Type B pancreatic cell (in vitro differentiated cells): ENCODE data around the gene BRD1. TPM values are rescaled to one million over a fixed set of nuclear protein-coding genes. Genes with fewer than 3 reads are reported as not detected.
A peak's percentile ranks its signal among the peaks of the same experiment; 100 is the strongest.

Experiments used
- DNase-seq: peaks from one replicate; pipeline ENCODE4 v3.0.0; 2021; ENCODE audit warnings: mixed read lengths; ENCODE audit not compliant: unreplicated experiment; ENCODE audit errors: extremely low spot score
- H3K27ac Mint-ChIP-seq: 2 replicates; pipeline ENCODE4 v1.8.0; 2021; ENCODE audit warnings: mild to moderate bottlenecking, mixed read lengths
- H3K27me3 Mint-ChIP-seq: 2 replicates; pipeline ENCODE4 v1.8.0; 2021; ENCODE audit warnings: mixed read lengths
- H3K36me3 Mint-ChIP-seq: 2 replicates; pipeline ENCODE4 v1.8.0; 2021; ENCODE audit warnings: mixed read lengths
- H3K4me1 Mint-ChIP-seq: one replicate; pipeline ENCODE4 v1.8.0; 2021; ENCODE audit warnings: mixed read lengths; ENCODE audit not compliant: unreplicated experiment
- H3K4me3 Mint-ChIP-seq: 2 replicates; pipeline ENCODE4 v1.8.0; 2021; ENCODE audit warnings: mild to moderate bottlenecking, mixed read lengths
- H3K9me3 Mint-ChIP-seq: 2 replicates; pipeline ENCODE4 v1.8.0; 2021; ENCODE audit warnings: mixed read lengths
- long read RNA-seq: library from polyadenylated mRNA; unstranded; transcript quantifications from one replicate; pipeline ENCODE4 v2.0.0, GENCODE V29; 2020
- total RNA-seq: library from RNA; stranded (reverse); gene quantifications from 2 replicates; pipeline ENCODE4 v1.2.1, GENCODE V29; 2021; ENCODE audit warnings: low replicate concordance
- TF ChIP-seq, protein P1 (sequence below): fragments of 200-600 bp; sonication (generic); conservative IDR thresholded peaks from 2 replicates; pipeline ENCODE4 v1.5.0; 2021; ENCODE audit warnings: antibody characterized with exemption, mild to moderate bottlenecking

Gene BRD1
- total RNA-seq, result 51.1 and 53.0 TPM in 2 replicates
- long read RNA-seq, full-length matches to known transcripts, result 3 of 15 reads
- long read RNA-seq, partial matches to known transcripts, result 11 of 15 reads
- long read RNA-seq, other reads (novel, unspliced or antisense), result 1 of 15 reads

DNA sequence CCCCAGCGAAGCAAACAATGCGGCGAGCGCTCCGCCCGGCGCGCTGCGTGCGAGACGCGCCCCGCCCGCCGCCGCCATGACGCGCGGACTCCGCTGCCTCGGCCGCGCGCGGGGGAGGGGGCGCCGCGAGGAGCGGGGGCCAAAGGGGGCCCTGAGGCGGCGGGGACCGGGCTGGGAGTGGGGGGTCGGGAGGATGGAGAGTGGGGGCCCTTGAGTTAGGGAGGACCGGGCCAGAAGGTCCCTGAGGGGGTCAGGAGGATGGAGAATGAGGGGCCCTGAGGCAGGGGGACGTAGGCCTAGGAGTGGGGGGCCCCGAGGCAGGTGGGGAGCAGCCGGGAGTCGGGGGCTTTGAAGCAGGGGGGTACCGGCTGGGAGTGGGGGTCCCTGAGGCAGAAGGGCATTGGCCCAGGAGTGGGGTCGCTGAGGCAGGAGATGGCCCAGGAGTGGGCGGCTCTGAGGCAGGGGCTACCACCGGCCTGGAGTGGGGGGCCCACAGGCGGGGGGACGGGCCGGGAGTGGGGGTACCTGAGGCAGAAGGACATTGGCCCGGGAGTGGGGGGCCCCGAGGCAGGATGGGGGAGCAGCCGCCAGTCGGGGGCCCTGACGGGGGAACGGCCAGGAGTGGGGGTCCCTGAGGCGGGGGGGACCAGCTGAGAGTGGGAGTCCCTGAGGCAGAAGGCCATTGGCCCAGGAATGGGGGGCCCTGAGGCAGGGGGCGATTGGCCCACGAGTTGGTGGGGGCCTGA lies at the start of gene BRD1:
BRD1 (minus strand) TSS at position 21 of the 746 bp plus-strand sequence. CDS start 3,556 bp downstream, outside the sequence.
- TF ChIP-seq, protein P1, sequence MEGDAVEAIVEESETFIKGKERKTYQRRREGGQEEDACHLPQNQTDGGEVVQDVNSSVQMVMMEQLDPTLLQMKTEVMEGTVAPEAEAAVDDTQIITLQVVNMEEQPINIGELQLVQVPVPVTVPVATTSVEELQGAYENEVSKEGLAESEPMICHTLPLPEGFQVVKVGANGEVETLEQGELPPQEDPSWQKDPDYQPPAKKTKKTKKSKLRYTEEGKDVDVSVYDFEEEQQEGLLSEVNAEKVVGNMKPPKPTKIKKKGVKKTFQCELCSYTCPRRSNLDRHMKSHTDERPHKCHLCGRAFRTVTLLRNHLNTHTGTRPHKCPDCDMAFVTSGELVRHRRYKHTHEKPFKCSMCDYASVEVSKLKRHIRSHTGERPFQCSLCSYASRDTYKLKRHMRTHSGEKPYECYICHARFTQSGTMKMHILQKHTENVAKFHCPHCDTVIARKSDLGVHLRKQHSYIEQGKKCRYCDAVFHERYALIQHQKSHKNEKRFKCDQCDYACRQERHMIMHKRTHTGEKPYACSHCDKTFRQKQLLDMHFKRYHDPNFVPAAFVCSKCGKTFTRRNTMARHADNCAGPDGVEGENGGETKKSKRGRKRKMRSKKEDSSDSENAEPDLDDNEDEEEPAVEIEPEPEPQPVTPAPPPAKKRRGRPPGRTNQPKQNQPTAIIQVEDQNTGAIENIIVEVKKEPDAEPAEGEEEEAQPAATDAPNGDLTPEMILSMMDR, result no peak
- Mint-ChIP-seq H3K9me3 (peaks cover 7% of the 10 kb centered on the region), H3K27me3 (peaks cover 3% of the 10 kb centered on the region), H3K27ac (peak within 1 kb of the TSS; percentile 92), H3K4me3 (peak within 1 kb of the TSS; percentile 91), H3K4me1 (peaks cover 28% of the 10 kb centered on the region), H3K36me3 (peaks cover 14% of the 10 kb centered on the region)
- DNase-seq, result no peak

DNA sequence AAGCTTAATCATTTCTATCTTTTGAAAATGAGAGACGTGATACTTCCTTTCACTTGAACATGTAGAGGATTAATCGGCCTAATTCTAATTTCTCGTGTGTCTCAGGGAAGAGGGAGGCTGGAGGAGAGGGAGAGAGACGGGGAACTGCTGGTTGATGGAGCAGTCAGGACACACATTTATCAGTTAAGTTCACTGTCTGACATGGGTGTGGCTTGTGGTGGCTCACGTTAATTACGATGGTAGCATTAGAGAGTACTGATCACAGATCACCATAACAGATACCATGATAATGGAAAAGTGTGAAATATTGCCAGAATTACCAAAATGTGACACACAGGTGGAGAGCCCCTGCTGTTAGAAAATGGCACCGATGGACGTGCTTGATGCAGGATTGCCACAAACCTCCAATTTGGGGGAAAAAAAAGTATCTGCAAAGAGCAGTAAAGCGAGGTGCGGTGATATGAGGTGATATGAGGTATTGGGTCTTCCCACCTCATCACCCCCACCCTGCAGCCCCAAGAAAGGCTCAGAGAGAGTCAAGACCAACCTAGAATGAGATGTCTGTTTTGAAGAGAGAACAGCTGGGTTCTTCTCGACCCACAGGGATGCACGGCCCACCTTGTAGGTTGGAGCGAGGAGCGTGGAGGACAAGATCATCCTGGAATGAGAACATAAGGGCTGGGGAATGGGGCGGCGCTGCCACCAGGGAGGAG lies 45.7 kb upstream of the BRD1 start:
- Mint-ChIP-seq H3K36me3 (peaks cover 64% of the 10 kb centered on the region), H3K4me3 (no peak overlapping the region), H3K4me1 (no peaks in the 10 kb centered on the region), H3K9me3 (peaks cover 36% of the 10 kb centered on the region), H3K27me3 (no peaks in the 10 kb centered on the region), H3K27ac (no peak overlapping the region)
- DNase-seq, result no peak
- TF ChIP-seq, protein P1, result no peak

DNA sequence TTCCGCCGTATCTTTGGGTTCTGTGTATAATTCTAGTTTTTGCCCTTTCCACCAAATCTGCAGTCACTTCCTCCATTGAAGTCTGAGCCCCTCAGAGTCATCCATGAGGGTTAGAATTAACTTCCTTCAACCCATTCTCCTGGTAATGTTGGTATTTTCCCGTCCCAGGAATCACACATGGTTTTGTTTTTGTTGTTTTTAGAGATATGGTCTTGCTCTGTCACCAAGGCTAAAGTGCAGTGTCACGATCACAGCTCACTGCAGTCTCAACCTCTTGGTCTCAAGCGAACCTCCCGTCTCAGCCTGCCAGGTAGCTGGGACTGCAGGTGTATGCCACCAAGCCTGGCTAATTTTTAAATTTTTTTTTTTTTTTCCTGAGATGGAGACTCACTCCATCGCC lies 44.7 kb upstream of the BRD1 start:
- DNase-seq, result no peak
- H3K27ac Mint-ChIP-seq, result no peak overlapping the region
- H3K4me1 Mint-ChIP-seq, result no peaks in the 10 kb centered on the region
- peaks cover 64% of the 10 kb centered on the region for H3K36me3 Mint-ChIP-seq
- no peaks in the 10 kb centered on the region for H3K27me3 Mint-ChIP-seq
- H3K9me3 Mint-ChIP-seq, result peaks cover 36% of the 10 kb centered on the region
- no peak overlapping the region for H3K4me3 Mint-ChIP-seq
- TF ChIP-seq, protein P1, result no peak

GRCh38 chr22:49871482-49871881 lies 43.8 kb upstream of the BRD1 start:
- TF ChIP-seq, protein P1, result no peak
- H3K36me3 Mint-ChIP-seq, result peaks cover 68% of the 10 kb centered on the region
- no peak for DNase-seq
- H3K4me3 Mint-ChIP-seq, result no peak overlapping the region
- no peak overlapping the region for H3K27ac Mint-ChIP-seq
- H3K27me3 Mint-ChIP-seq, result no peaks in the 10 kb centered on the region
- H3K9me3 Mint-ChIP-seq, result peaks cover 40% of the 10 kb centered on the region
- H3K4me1 Mint-ChIP-seq, result no peaks in the 10 kb centered on the region

GRCh38 chr22:49869845-49870712 lies 42.4 kb upstream of the BRD1 start:
- Mint-ChIP-seq H3K4me1 (no peaks in the 10 kb centered on the region), H3K36me3 (peaks cover 65% of the 10 kb centered on the region), H3K27ac (no peak overlapping the region), H3K27me3 (no peaks in the 10 kb centered on the region), H3K4me3 (no peak overlapping the region), H3K9me3 (peaks cover 38% of the 10 kb centered on the region)
- TF ChIP-seq, protein P1, result no peak
- DNase-seq, result no peak
